GM20431 (cell line): ENCODE results near the gene OR2AG1.
"Not testable (repeated sequence)": the region's sequence is repeated elsewhere in the genome, so short reads cannot be mapped to it uniquely, and the experiment has no call there.

Experiments
- in situ Hi-C: fragments of 300-500 bp; cut with MseI, MboI; formaldehyde crosslinking; loops from one replicate; pipeline ENCODE4 v1.15.0; 2020; ENCODE audit warnings: low sequenced_read_pairs; ENCODE audit not compliant: unreplicated experiment

OR2AG1 gene

DNA sequence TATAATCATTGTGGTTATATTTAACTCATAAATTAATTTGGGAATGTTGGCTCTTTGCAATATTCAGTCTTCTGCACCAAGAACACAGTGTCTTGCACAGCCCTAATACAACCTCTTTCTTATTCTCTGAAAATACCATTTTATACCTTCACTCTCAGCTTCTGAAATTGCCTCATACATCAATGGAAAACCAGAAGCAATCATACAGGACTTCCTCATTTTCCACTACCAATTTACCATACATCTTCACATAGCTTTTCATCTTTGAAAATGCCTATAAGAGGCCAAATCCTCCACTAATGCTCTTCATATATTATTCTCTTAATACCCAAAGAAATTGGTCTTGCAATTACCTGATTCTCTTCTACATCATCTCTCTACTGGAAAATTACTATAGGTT, 4.3 kb upstream of the OR2AG1 start:
- in situ Hi-C loops: no loop called here

- in situ Hi-C loops: no loop called here
These were observed 2.0 kb upstream of the OR2AG1 start for GRCh38 chr11:6780829-6781228.

DNA sequence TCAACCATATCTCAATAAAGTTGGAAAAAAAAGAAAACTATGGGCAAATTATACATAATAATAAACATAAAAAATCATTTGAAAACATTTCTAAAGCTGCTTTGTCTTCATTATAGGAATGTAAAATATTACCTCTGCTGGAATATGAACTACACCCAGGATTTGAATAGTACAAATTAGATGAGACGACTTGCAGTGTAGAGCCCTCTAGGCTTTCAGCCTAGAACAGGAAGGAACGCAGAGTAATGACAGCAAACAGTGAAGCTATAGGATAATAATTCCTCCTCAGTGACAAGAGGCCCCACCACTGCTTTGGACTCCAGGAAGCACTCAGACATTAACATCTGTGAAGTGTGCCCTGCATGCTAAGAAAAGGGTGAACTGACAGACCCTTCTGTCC, 7.7 kb downstream of the OR2AG1 start:
- in situ Hi-C loops: no loop called here

GRCh38 chr11:6794639-6795038, 11.8 kb downstream of the OR2AG1 start:
- in situ Hi-C loops: no loop called here

GRCh38 chr11:6799402-6799801, 16.6 kb downstream of the OR2AG1 start, which contains the start of gene OR6A2:
Gene OR6A2 (minus strand): TSS chr11:6799689. CDS start chr11:6795708, 3,981 bp downstream.
- in situ Hi-C loops: no loop called here

DNA sequence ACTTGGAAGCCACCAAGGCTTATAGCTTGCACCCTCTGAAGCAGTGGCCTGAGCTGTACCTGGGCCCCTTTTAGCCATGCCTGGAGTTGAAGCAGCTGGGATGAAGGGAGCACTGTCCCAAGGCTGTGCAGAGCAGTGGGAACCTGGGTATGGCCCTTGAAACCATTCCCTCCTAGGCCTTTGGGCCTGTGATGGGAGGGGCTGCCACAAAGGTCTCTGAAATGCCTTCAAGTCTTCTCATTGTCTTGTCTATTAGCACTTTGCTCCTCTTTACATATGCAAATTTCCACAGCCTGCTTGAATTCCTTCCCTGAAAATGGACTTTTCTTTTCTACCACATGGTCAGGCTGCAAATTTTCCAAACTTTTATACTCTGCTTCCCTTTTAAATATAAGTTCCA, 18.3 kb downstream of the OR2AG1 start:
- in situ Hi-C loops: not testable (repeated sequence)

GRCh38 chr11:6812390-6813005, 29.7 kb downstream of the OR2AG1 start:
- in situ Hi-C loops: no loop called here

- in situ Hi-C loops: no loop called here
These were observed 30.8 kb downstream of the OR2AG1 start for GRCh38 chr11:6813656-6814055.

GRCh38 chr11:6817694-6818093, 34.9 kb downstream of the OR2AG1 start:
- in situ Hi-C loops: no loop called here

- in situ Hi-C loops: no loop called here
These were observed 36.1 kb downstream of the OR2AG1 start for GRCh38 chr11:6818967-6819366.

- in situ Hi-C loops: no loop called here
These were observed 41.5 kb downstream of the OR2AG1 start for GRCh38 chr11:6824136-6824823.

GRCh38 chr11:6825231-6825744, 42.5 kb downstream of the OR2AG1 start:
- in situ Hi-C loops: no loop called here

DNA sequence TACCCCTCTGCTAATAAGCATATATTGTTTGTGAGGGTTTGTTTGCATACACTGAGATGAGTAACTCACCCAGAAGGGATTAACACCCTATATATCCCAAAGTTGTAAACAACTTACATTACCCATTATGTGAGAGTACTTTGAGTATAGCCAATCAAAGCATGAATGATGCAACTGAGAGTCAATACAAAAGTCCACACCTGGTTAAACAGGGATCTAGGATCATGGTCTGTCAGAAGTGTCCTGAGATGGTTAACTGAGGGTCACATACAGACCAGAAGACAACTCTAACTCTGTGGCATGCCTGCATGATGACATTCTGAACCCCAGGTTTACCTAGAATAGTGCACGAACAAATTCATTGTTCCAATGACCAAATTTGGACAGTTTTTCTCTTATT, 45.3 kb downstream of the OR2AG1 start:
- in situ Hi-C loops: no loop called here

DNA sequence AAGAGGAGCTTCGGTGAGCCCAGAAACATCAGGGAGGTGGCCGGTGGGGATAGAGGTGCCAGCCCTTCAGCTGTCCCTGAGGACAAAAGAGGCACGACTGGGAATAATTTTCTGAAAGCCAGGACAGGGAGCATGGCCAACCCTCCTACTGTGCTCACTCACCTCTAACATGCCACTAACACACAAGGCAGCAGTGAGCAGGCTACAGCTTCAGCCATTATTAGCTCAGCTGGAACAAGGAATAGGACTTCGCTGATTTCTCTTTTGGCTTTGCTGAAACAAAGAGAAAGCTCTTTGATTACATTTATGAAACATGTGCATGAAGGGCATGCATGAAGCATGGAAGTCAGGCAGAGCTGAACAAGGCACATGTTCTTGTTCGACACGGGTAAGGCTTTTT, 50.5 kb downstream of the OR2AG1 start:
- in situ Hi-C loops: no loop called here

- in situ Hi-C loops: no loop called here
These were observed 51.2 kb downstream of the OR2AG1 start for GRCh38 chr11:6834021-6834420.
